HepG2 (cell line): ENCODE results near the gene FAAP20.

Source experiments
- CREB1 ChIP-seq, 2 experiments: fragments of 450-650 bp in 1 of 2; IDR thresholded peaks; 2 replicates each; pipeline ENCODE4 v1.6.1; 2016 to 2017; ENCODE audit warnings: control low read depth in 1 of 2, mild to moderate bottlenecking in 1 of 2, missing compliant biosample characterization in 1 of 2, missing genetic modification characterization in 1 of 2
- HOXA7 ChIP-seq: sonication (generic); formaldehyde crosslinking; IDR thresholded peaks from 2 replicates; pipeline ENCODE4 v1.8.1; 2022; ENCODE audit warnings: mild to moderate bottlenecking, missing genetic modification reagents, moderate library complexity
- SUZ12 ChIP-seq: fragments of 150-350 bp; IDR thresholded peaks from 2 replicates; pipeline ENCODE4 v1.6.1; 2014; ENCODE audit warnings: low read depth, low read length
- ZNF33B ChIP-seq: sonication (generic); formaldehyde crosslinking; IDR thresholded peaks from 2 replicates; pipeline ENCODE4 v1.5.1; 2020; ENCODE audit warnings: mild to moderate bottlenecking, missing genetic modification reagents
- ZNF644 ChIP-seq: IDR thresholded peaks from 2 replicates; pipeline ENCODE4 v1.6.1; 2016; ENCODE audit warnings: low read depth
- TF ChIP-seq, protein P1 (sequence below): sonication (generic); formaldehyde crosslinking; IDR thresholded peaks from 2 replicates; pipeline ENCODE4 v1.8.0; 2022; ENCODE audit warnings: low read depth, missing genetic modification reagents
- TF ChIP-seq, protein P2 (sequence below): sonication (generic); formaldehyde crosslinking; IDR thresholded peaks from 2 replicates; pipeline ENCODE4 v1.8.1; 2023; ENCODE audit warnings: missing genetic modification reagents, inconsistent platforms, borderline replicate concordance
- TF ChIP-seq, protein P3 (sequence below): sonication (generic); formaldehyde crosslinking; IDR thresholded peaks from 2 replicates; pipeline ENCODE4 v1.9.0; 2021; ENCODE audit warnings: mild to moderate bottlenecking, missing genetic modification reagents
- TF ChIP-seq, protein P4 (sequence below): sonication (generic); formaldehyde crosslinking; IDR thresholded peaks from 2 replicates; pipeline ENCODE4 v1.4.0; 2020; ENCODE audit warnings: mild to moderate bottlenecking, missing genetic modification reagents
- TF ChIP-seq, protein P5 (sequence below): sonication (generic); formaldehyde crosslinking; IDR thresholded peaks from 2 replicates; pipeline ENCODE4 v1.4.0; 2020; ENCODE audit warnings: missing genetic modification reagents

DNA sequence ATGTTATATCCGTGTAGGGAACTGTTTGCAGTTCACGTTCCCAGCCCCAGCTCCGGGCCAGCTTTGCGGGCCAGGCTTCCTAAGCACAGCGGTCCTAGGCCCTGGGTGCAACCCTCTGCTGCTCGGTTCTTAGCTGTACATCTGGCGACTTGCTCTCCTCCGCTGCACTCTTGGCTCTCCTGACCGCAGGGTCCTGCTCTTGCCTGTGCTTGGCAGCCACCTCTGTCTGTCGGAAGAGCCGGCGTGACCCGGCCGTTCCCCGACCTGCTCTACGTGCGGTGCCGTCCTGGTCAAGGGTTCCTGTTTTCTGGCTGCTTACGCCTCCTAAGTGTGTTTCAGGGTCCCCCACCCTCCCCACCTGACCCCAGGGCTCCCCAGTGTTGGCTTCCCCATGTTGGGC is 36.7 kb downstream of the FAAP20 start:
- TF ChIP-seq ZNF644 (no peak), HOXA7 (CRISPR knock-in tag) (no peak), ZNF33B (CRISPR knock-in tag) (no peak), CREB1 (IDR thresholded peaks at IDR 0.05) (no peak), CREB1 (CRISPR knock-in tag; IDR thresholded peaks at IDR 0.05) (no peak), SUZ12 (no peak)
- TF ChIP-seq, protein P1, sequence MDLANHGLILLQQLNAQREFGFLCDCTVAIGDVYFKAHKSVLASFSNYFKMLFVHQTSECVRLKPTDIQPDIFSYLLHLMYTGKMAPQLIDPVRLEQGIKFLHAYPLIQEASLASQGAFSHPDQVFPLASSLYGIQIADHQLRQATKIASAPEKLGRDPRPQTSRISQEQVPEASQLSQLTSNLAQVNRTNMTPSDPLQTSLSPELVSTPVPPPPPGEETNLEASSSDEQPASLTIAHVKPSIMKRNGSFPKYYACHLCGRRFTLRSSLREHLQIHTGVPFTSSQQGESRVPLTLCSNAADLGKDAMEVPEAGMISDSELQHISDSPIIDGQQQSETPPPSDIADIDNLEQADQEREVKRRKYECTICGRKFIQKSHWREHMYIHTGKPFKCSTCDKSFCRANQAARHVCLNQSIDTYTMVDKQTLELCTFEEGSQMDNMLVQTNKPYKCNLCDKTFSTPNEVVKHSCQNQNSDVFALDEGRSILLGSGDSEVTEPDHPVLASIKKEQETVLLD (CRISPR knock-in tag), result no peak
- TF ChIP-seq, protein P2, sequence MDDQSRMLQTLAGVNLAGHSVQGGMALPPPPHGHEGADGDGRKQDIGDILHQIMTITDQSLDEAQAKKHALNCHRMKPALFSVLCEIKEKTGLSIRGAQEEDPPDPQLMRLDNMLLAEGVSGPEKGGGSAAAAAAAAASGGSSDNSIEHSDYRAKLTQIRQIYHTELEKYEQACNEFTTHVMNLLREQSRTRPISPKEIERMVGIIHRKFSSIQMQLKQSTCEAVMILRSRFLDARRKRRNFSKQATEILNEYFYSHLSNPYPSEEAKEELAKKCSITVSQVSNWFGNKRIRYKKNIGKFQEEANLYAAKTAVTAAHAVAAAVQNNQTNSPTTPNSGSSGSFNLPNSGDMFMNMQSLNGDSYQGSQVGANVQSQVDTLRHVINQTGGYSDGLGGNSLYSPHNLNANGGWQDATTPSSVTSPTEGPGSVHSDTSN, result no peak
- TF ChIP-seq, protein P3, sequence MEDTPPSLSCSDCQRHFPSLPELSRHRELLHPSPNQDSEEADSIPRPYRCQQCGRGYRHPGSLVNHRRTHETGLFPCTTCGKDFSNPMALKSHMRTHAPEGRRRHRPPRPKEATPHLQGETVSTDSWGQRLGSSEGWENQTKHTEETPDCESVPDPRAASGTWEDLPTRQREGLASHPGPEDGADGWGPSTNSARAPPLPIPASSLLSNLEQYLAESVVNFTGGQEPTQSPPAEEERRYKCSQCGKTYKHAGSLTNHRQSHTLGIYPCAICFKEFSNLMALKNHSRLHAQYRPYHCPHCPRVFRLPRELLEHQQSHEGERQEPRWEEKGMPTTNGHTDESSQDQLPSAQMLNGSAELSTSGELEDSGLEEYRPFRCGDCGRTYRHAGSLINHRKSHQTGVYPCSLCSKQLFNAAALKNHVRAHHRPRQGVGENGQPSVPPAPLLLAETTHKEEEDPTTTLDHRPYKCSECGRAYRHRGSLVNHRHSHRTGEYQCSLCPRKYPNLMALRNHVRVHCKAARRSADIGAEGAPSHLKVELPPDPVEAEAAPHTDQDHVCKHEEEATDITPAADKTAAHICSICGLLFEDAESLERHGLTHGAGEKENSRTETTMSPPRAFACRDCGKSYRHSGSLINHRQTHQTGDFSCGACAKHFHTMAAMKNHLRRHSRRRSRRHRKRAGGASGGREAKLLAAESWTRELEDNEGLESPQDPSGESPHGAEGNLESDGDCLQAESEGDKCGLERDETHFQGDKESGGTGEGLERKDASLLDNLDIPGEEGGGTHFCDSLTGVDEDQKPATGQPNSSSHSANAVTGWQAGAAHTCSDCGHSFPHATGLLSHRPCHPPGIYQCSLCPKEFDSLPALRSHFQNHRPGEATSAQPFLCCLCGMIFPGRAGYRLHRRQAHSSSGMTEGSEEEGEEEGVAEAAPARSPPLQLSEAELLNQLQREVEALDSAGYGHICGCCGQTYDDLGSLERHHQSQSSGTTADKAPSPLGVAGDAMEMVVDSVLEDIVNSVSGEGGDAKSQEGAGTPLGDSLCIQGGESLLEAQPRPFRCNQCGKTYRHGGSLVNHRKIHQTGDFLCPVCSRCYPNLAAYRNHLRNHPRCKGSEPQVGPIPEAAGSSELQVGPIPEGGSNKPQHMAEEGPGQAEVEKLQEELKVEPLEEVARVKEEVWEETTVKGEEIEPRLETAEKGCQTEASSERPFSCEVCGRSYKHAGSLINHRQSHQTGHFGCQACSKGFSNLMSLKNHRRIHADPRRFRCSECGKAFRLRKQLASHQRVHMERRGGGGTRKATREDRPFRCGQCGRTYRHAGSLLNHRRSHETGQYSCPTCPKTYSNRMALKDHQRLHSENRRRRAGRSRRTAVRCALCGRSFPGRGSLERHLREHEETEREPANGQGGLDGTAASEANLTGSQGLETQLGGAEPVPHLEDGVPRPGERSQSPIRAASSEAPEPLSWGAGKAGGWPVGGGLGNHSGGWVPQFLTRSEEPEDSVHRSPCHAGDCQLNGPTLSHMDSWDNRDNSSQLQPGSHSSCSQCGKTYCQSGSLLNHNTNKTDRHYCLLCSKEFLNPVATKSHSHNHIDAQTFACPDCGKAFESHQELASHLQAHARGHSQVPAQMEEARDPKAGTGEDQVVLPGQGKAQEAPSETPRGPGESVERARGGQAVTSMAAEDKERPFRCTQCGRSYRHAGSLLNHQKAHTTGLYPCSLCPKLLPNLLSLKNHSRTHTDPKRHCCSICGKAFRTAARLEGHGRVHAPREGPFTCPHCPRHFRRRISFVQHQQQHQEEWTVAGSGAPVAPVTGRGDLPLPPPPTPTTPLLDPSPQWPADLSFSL (CRISPR knock-in tag), result no peak
- TF ChIP-seq, protein P4, sequence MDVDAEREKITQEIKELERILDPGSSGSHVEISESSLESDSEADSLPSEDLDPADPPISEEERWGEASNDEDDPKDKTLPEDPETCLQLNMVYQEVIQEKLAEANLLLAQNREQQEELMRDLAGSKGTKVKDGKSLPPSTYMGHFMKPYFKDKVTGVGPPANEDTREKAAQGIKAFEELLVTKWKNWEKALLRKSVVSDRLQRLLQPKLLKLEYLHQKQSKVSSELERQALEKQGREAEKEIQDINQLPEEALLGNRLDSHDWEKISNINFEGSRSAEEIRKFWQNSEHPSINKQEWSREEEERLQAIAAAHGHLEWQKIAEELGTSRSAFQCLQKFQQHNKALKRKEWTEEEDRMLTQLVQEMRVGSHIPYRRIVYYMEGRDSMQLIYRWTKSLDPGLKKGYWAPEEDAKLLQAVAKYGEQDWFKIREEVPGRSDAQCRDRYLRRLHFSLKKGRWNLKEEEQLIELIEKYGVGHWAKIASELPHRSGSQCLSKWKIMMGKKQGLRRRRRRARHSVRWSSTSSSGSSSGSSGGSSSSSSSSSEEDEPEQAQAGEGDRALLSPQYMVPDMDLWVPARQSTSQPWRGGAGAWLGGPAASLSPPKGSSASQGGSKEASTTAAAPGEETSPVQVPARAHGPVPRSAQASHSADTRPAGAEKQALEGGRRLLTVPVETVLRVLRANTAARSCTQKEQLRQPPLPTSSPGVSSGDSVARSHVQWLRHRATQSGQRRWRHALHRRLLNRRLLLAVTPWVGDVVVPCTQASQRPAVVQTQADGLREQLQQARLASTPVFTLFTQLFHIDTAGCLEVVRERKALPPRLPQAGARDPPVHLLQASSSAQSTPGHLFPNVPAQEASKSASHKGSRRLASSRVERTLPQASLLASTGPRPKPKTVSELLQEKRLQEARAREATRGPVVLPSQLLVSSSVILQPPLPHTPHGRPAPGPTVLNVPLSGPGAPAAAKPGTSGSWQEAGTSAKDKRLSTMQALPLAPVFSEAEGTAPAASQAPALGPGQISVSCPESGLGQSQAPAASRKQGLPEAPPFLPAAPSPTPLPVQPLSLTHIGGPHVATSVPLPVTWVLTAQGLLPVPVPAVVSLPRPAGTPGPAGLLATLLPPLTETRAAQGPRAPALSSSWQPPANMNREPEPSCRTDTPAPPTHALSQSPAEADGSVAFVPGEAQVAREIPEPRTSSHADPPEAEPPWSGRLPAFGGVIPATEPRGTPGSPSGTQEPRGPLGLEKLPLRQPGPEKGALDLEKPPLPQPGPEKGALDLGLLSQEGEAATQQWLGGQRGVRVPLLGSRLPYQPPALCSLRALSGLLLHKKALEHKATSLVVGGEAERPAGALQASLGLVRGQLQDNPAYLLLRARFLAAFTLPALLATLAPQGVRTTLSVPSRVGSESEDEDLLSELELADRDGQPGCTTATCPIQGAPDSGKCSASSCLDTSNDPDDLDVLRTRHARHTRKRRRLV (CRISPR knock-in tag), result no peak
- TF ChIP-seq, protein P5, sequence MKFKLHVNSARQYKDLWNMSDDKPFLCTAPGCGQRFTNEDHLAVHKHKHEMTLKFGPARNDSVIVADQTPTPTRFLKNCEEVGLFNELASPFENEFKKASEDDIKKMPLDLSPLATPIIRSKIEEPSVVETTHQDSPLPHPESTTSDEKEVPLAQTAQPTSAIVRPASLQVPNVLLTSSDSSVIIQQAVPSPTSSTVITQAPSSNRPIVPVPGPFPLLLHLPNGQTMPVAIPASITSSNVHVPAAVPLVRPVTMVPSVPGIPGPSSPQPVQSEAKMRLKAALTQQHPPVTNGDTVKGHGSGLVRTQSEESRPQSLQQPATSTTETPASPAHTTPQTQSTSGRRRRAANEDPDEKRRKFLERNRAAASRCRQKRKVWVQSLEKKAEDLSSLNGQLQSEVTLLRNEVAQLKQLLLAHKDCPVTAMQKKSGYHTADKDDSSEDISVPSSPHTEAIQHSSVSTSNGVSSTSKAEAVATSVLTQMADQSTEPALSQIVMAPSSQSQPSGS (CRISPR knock-in tag), result no peak
